GM12878 (cell line): ENCODE results near the gene HDAC9. TPM values are rescaled to one million over a fixed set of nuclear protein-coding genes. Genes with fewer than 3 reads are reported as not detected.

Experiments used
- ATAC-seq: fragments of 200-7000 bp; cut with Tn5 transposase; 3 replicates; pipeline ENCODE4 v1.9.1; 2020; ENCODE audit warnings: mild to moderate bottlenecking, moderate library complexity
- BruUV-seq: library from RNA; stranded (reverse); fragments of 400-500 nt; replicated peaks from 2 replicates; lab custom pipeline; 2021; lab: Mats Ljungman, UMichigan
- CTCF ChIA-PET: fragments of 300-600 bp; sonication (Branson Sonifier 250); formaldehyde crosslinking; extraction: SDS; loops from one replicate; lab custom pipeline; 2021; ENCODE audit warnings: inconsistent platforms; lab: Yijun Ruan, JAX
- POLR2A ChIA-PET: fragments of 350-600 bp; formaldehyde crosslinking; extraction: SDS; loops from one replicate; lab custom pipeline; 2021; ENCODE audit warnings: inconsistent platforms; lab: Charles Lee
- RAD21 ChIA-PET: fragments of 300-600 bp; sonication (Branson Sonifier 250); formaldehyde crosslinking; loops from one replicate; lab custom pipeline; 2023; ENCODE audit warnings: antibody characterized with exemption; ENCODE audit not compliant: unreplicated experiment; lab: Charles Lee
- SMC1A ChIA-PET: fragments of 300-600 bp; sonication (Branson Sonifier 250); formaldehyde crosslinking; loops from one replicate; lab custom pipeline; 2023; ENCODE audit not compliant: unreplicated experiment, uncharacterized antibody; lab: Charles Lee
- DNase-seq: peaks from one replicate; pipeline ENCODE4 v3.0.0-alpha.2; 2011; ENCODE audit warnings: low read depth, low spot score
- FAIRE-seq: peaks from 3 replicates; lab custom pipeline; 2011; peaks lifted over from hg19 to GRCh38; lab: Jason Lieb, UNC
- H2AFZ ChIP-seq: 2 replicates; pipeline ENCODE4 v1.6.0; 2011; ENCODE audit warnings: low read depth, low read length, control low read depth; ENCODE audit not compliant: control insufficient read depth
- H3K27ac ChIP-seq: 2 replicates; pipeline ENCODE4 v1.5.1; 2011; ENCODE audit warnings: control low read depth; ENCODE audit not compliant: control insufficient read depth, insufficient read depth
- H3K27me3 ChIP-seq, 2 experiments: replicated peaks in 1 of 2; 2 replicates each; pipeline versions ENCODE4 v1.6.0 to v1.6.1; 2011; ENCODE audit warnings: low read length in 1 of 2; ENCODE audit not compliant: control insufficient read depth in 2 of 2, insufficient read depth in 2 of 2
- H3K36me3 ChIP-seq, 2 experiments: 2 replicates each; pipeline ENCODE4 v1.5.1; 2011; ENCODE audit warnings: low read length in 1 of 2; ENCODE audit not compliant: control insufficient read depth in 2 of 2, insufficient read depth in 2 of 2
- H3K4me1 ChIP-seq: 2 replicates; pipeline ENCODE4 v1.6.1; 2011; ENCODE audit warnings: mild to moderate bottlenecking, low read length, moderate library complexity, mixed read lengths; ENCODE audit not compliant: control insufficient read depth, insufficient read depth
- H3K4me2 ChIP-seq: 2 replicates; pipeline ENCODE4 v1.6.0; 2011; ENCODE audit warnings: control low read depth; ENCODE audit not compliant: control insufficient read depth, insufficient read depth
- H3K4me3 ChIP-seq: fragments of 200-600 bp; sonication (generic); 2 replicates; pipeline ENCODE4 v1.5.1; 2016
- H3K79me2 ChIP-seq: 2 replicates; pipeline ENCODE4 v1.6.0; 2011; ENCODE audit warnings: low read length; ENCODE audit not compliant: control insufficient read depth, insufficient read depth
- H3K9ac ChIP-seq: 2 replicates; pipeline ENCODE4 v1.8.0; 2011; ENCODE audit warnings: low read length, control low read depth, mixed read lengths; ENCODE audit not compliant: control insufficient read depth, insufficient read depth
- H3K9me3 ChIP-seq: replicated peaks from 3 replicates; pipeline ENCODE4 v1.5.1; 2011; ENCODE audit warnings: mild to moderate bottlenecking, low read length; ENCODE audit not compliant: control insufficient read depth, insufficient read depth
- H4K20me1 ChIP-seq: 2 replicates; pipeline ENCODE4 v1.6.0; 2011; ENCODE audit not compliant: control insufficient read depth, insufficient read depth
- ATF7 ChIP-seq: fragments of 450-650 bp; IDR thresholded peaks from 2 replicates; pipeline ENCODE4 v1.6.1; 2016; ENCODE audit warnings: low read depth, mild to moderate bottlenecking
- CBX3 ChIP-seq: fragments of 200-600 bp; sonication (generic); IDR thresholded peaks from 2 replicates; pipeline ENCODE4 v1.6.1; 2016; ENCODE audit warnings: low read depth, borderline replicate concordance
- HDAC2 ChIP-seq: fragments of 200-600 bp; sonication (generic); IDR thresholded peaks from 2 replicates; pipeline ENCODE4 v1.6.1; 2017
- HDAC6 ChIP-seq: fragments of 200-600 bp; sonication (generic); IDR thresholded peaks from one replicate; pipeline ENCODE4 v1.8.0; 2017; ENCODE audit warnings: antibody characterized with exemption; ENCODE audit not compliant: unreplicated experiment
- HDGF ChIP-seq: fragments of 450-650 bp; IDR thresholded peaks from 2 replicates; pipeline ENCODE4 v1.6.1; 2016; ENCODE audit warnings: antibody characterized with exemption
- MEF2B ChIP-seq: fragments of 450-650 bp; IDR thresholded peaks from 2 replicates; pipeline ENCODE4 v1.6.1; 2018; ENCODE audit warnings: mild to moderate bottlenecking, moderate library complexity; ENCODE audit not compliant: partially characterized antibody, poor library complexity, severe bottlenecking
- MTA2 ChIP-seq: fragments of 450-650 bp; IDR thresholded peaks from 2 replicates; pipeline ENCODE4 v1.6.1; 2016; ENCODE audit warnings: low read depth, mild to moderate bottlenecking, moderate library complexity
- NFIC ChIP-seq: IDR thresholded peaks from 2 replicates; pipeline ENCODE4 v1.6.1; 2012; ENCODE audit warnings: low read depth, mild to moderate bottlenecking, inconsistent platforms, low read length, moderate library complexity
- PAX5 ChIP-seq: IDR thresholded peaks from 2 replicates; pipeline ENCODE4 v1.6.1; 2011; ENCODE audit warnings: low read depth, low read length, borderline replicate concordance
- RELB ChIP-seq: fragments of 450-650 bp; IDR thresholded peaks from 2 replicates; pipeline ENCODE4 v1.6.1; 2017; ENCODE audit warnings: low read depth, mild to moderate bottlenecking, moderate library complexity
- RUNX3 ChIP-seq: IDR thresholded peaks from 2 replicates; pipeline ENCODE4 v1.6.1; 2012; ENCODE audit warnings: low read length, inconsistent platforms
- SMAD1 ChIP-seq: fragments of 450-650 bp; IDR thresholded peaks from 2 replicates; pipeline ENCODE4 v1.6.1; 2018; ENCODE audit warnings: mild to moderate bottlenecking, low read depth; ENCODE audit not compliant: partially characterized antibody
- SP1 ChIP-seq: IDR thresholded peaks from one replicate; pipeline ENCODE4 v1.6.1; 2011; ENCODE audit warnings: low read depth, low read length
- WRNIP1 ChIP-seq: IDR thresholded peaks from 2 replicates; pipeline ENCODE4 v1.6.1; 2011; ENCODE audit warnings: low read depth, low read length, improper control_type of control experiment, borderline replicate concordance
- YBX1 ChIP-seq: fragments of 450-650 bp; IDR thresholded peaks from 2 replicates; pipeline ENCODE4 v1.6.1; 2016; ENCODE audit warnings: antibody characterized with exemption
- ZBED1 ChIP-seq: IDR thresholded peaks from 2 replicates; pipeline ENCODE4 v1.6.1; 2016; ENCODE audit warnings: borderline replicate concordance
- WGBS: methylation state at CpG from one replicate; pipeline ENCODE4 v1.1.6; 2016; ENCODE audit warnings: low lambda C conversion rate; ENCODE audit not compliant: insufficient replicate concordance, insufficient coverage; ENCODE audit errors: missing lambda C conversion rate; 5-methylcytosine and 5-hydroxymethylcytosine counted together
- in situ Hi-C: fragments of 300-500 bp; cut with MboI; formaldehyde crosslinking; loops from 9 replicates; pipeline ENCODE4 v1.14.3; 2018; ENCODE audit warnings: mixed read lengths
- intact Hi-C: fragments of 100-400 bp; cut with micrococcal nuclease; formaldehyde crosslinking; loops from one replicate; pipeline ENCODE4 v1.14.2; 2022; ENCODE audit not compliant: unreplicated experiment
- polyA plus RNA-seq, 11 experiments: library from polyadenylated mRNA; depleted of rRNA in 4 of 11; unstranded in 6 of 11; stranded (reverse) in 5 of 11; fragments of >200 nt; fragmentation: Nextera tagmentation in 4 of 11; fragmentation: Illumina TruSeq in 1 of 11; extraction: Ambion mirVana in 4 of 11; extraction: Trizol in 1 of 11; gene quantifications; 1 replicate in 1 of 11; 2 replicates in 10 of 11; pipeline versions ENCODE4 v1.2.1 to v1.2.3, GENCODE V29; 2011 to 2016; ENCODE audit warnings: inconsistent platforms in 2 of 11, missing spikeins in 2 of 11, low read depth in 1 of 11
- total RNA-seq, 4 experiments: library from RNA; depleted of rRNA in 3 of 4; stranded (reverse); fragments of >200 nt in 3 of 4; fragmentation: Illumina TruSeq in 1 of 4; extraction: Trizol in 1 of 4; gene quantifications; 2 replicates each; pipeline versions ENCODE4 v1.2.1 to v1.2.3, GENCODE V29; 2013 to 2021
- TF ChIP-seq, protein P1 (sequence below): IDR thresholded peaks from 2 replicates; pipeline ENCODE4 v1.6.1; 2012; ENCODE audit warnings: low read depth, low read length, improper control_type of control experiment

The HDAC9 gene
- total and polyA plus RNA-seq, 10 of the 15 experiments (the other 5 are each of a cell fraction or from before 2014, with no cell fraction given): 0.73 to 12.8 (median 0.92) TPM

- RAD21 ChIA-PET: no interaction called here
- POLR2A ChIA-PET: no interaction called here
These were observed 220.4 kb downstream of the HDAC9 start for GRCh38 chr7:18715988-18716387.

More at GRCh38 chr7:18715988-18716387, 220.4 kb downstream of the HDAC9 start:
- DNase-seq (no peak), ATAC-seq (no peak), FAIRE-seq (no peak)
- no peak overlapping the region for H3K9ac ChIP-seq
- TF ChIP-seq CBX3 (no peak), RELB (no peak), MEF2B (no peak), RUNX3 (no peak), HDAC6 (no peak), SMAD1 (no peak), PAX5 (no peak), NFIC (no peak), ZBED1 (no peak), HDAC2 (no peak), YBX1 (no peak), WRNIP1 (no peak), HDGF (no peak), MTA2 (no peak), ATF7 (no peak), SP1 (no peak)
- TF ChIP-seq, protein P1, sequence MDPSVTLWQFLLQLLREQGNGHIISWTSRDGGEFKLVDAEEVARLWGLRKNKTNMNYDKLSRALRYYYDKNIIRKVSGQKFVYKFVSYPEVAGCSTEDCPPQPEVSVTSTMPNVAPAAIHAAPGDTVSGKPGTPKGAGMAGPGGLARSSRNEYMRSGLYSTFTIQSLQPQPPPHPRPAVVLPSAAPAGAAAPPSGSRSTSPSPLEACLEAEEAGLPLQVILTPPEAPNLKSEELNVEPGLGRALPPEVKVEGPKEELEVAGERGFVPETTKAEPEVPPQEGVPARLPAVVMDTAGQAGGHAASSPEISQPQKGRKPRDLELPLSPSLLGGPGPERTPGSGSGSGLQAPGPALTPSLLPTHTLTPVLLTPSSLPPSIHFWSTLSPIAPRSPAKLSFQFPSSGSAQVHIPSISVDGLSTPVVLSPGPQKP: no peak
- no peaks in the 10 kb centered on the region for H3K4me1 ChIP-seq
- intact Hi-C loops: no loop called here
- ChIA-PET SMC1A (interaction anchor here (1.2 kb wide), 1 partner anchor 130 kb away, joined by 4 read pairs; no protein-coding TSS in a partner anchor), CTCF (no interaction called here)
- no TSS peak for BruUV-seq
- H3K79me2 ChIP-seq: no peaks in the 10 kb centered on the region
- H3K27me3 ChIP-seq: no peaks in the 10 kb centered on the region
- no peaks in the 10 kb centered on the region for H3K9me3 ChIP-seq
- in situ Hi-C loops: no loop called here
- H2AFZ ChIP-seq: no peak overlapping the region
- no peak overlapping the region for H3K4me3 ChIP-seq
- H3K27ac ChIP-seq: no peak overlapping the region
- no peaks in the 10 kb centered on the region for H3K36me3 ChIP-seq
- no peaks in the 10 kb centered on the region for H4K20me1 ChIP-seq
- no peak overlapping the region for H3K4me2 ChIP-seq
- WGBS: 0% methylated on average over 2 of the region's 2 CpGs
